OCI-LY7 (cell line): ENCODE results near the gene ZDHHC14.

Experiments used
- EZH2phosphoT487 ChIP-seq: fragments of 200-600 bp; sonication (generic); IDR thresholded peaks from 2 replicates; pipeline ENCODE4 v1.6.1; 2018; ENCODE audit warnings: low read depth, borderline replicate concordance, mild to moderate bottlenecking, mixed run types, antibody characterized with exemption, low read length, moderate library complexity, mixed read lengths
- TF ChIP-seq, protein P1 (sequence below): fragments of 200-600 bp; sonication (generic); conservative IDR thresholded peaks from 2 replicates; pipeline ENCODE4 v1.5.1; 2014; ENCODE audit warnings: mild to moderate bottlenecking, antibody characterized with exemption, low read length, moderate library complexity, mixed read lengths

- TF ChIP-seq, protein P1, sequence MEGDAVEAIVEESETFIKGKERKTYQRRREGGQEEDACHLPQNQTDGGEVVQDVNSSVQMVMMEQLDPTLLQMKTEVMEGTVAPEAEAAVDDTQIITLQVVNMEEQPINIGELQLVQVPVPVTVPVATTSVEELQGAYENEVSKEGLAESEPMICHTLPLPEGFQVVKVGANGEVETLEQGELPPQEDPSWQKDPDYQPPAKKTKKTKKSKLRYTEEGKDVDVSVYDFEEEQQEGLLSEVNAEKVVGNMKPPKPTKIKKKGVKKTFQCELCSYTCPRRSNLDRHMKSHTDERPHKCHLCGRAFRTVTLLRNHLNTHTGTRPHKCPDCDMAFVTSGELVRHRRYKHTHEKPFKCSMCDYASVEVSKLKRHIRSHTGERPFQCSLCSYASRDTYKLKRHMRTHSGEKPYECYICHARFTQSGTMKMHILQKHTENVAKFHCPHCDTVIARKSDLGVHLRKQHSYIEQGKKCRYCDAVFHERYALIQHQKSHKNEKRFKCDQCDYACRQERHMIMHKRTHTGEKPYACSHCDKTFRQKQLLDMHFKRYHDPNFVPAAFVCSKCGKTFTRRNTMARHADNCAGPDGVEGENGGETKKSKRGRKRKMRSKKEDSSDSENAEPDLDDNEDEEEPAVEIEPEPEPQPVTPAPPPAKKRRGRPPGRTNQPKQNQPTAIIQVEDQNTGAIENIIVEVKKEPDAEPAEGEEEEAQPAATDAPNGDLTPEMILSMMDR: no peak
- TF ChIP-seq EZH2phosphoT487: no peak
Observed at GRCh38 chr6:157603314-157603940, 222.4 kb downstream of the ZDHHC14 start.
